T-cell (primary cell): Measurements from ENCODE around the gene SLC35F4. TPM values are rescaled to one million over a fixed set of nuclear protein-coding genes. Genes with fewer than 3 reads are reported as not detected.

Experiments used
- ATAC-seq, 4 experiments: fragments of 200-7000 bp in 3 of 4; fragments of 150-1000 bp in 1 of 4; cut with Tn5 transposase; replicated peaks in 1 of 4; 1 replicate in 3 of 4; 2 replicates in 1 of 4; pipeline ENCODE4 v1.10.0; 2021; ENCODE audit warnings: moderate library complexity in 3 of 4, mild to moderate bottlenecking in 2 of 4, moderate number of reproducible peaks in 1 of 4
- CTCF ChIA-PET, 2 donors: fragments of 300-600 bp; sonication (Branson Sonifier 250); formaldehyde crosslinking; loops; one replicate each; lab custom pipeline; 2022; ENCODE audit warnings: antibody characterized with exemption in 2 of 2; lab: Charles Lee
- POLR2A ChIA-PET, 2 donors: fragments of 300-600 bp; sonication (Branson Sonifier 250); formaldehyde crosslinking; loops; one replicate each; lab custom pipeline; 2022; ENCODE audit warnings: antibody characterized with exemption in 2 of 2; lab: Charles Lee
- DNase-seq, 35 experiments: peaks; one replicate each; pipeline versions ENCODE4 v3.0.0 to v3.0.0-alpha.2; 2013 to 2023
- H3K27ac ChIP-seq: one replicate; pipeline ENCODE4 v1.5.1; 2013; ENCODE audit warnings: low read length
- H3K27me3 ChIP-seq, 2 experiments: replicated peaks in 1 of 2; 1 replicate in 1 of 2; 2 replicates in 1 of 2; pipeline versions ENCODE4 v1.6.1 to v1.7.0; 2013; ENCODE audit warnings: low read length in 1 of 2, mixed read lengths in 1 of 2; ENCODE audit not compliant: control insufficient read depth in 2 of 2, insufficient read depth in 2 of 2; ENCODE audit errors: extremely low read depth in 1 of 2
- H3K36me3 ChIP-seq, 2 donors: 1 replicate in 1 of 2; 2 replicates in 1 of 2; pipeline versions ENCODE4 v1.6.1 to v1.7.0; 2013; ENCODE audit warnings: low read length in 1 of 2; ENCODE audit not compliant: control insufficient read depth in 2 of 2, insufficient read depth in 1 of 2; ENCODE audit errors: extremely low read depth in 1 of 2
- H3K4me1 ChIP-seq, 2 experiments: 1 replicate in 1 of 2; 2 replicates in 1 of 2; pipeline versions ENCODE4 v1.6.1 to v1.7.0; 2013; ENCODE audit warnings: low read length in 2 of 2, mixed read lengths in 1 of 2; ENCODE audit not compliant: insufficient read depth in 2 of 2, control insufficient read depth in 1 of 2; ENCODE audit errors: extremely low read depth in 1 of 2
- H3K4me3 ChIP-seq, 2 donors: 1 replicate in 1 of 2; 2 replicates in 1 of 2; pipeline versions ENCODE4 v1.5.1 to v1.7.0; 2013; ENCODE audit warnings: mild to moderate bottlenecking in 2 of 2, low read length in 1 of 2, moderate library complexity in 1 of 2; ENCODE audit not compliant: control insufficient read depth in 1 of 2; ENCODE audit errors: extremely low read depth in 1 of 2
- H3K9me3 ChIP-seq: 2 replicates; pipeline ENCODE4 v1.7.0; 2013
- H3K27ac Mint-ChIP-seq, 2 donors: one replicate each; pipeline ENCODE4 v1.8.0; 2020 to 2021; ENCODE audit warnings: mild to moderate bottlenecking in 2 of 2, mixed read lengths in 2 of 2
- H3K27me3 Mint-ChIP-seq, 2 donors: one replicate each; pipeline ENCODE4 v1.8.0; 2021 to 2022; ENCODE audit warnings: mixed read lengths in 2 of 2
- H3K36me3 Mint-ChIP-seq: one replicate; pipeline ENCODE4 v1.8.0; 2021; ENCODE audit warnings: mixed read lengths
- H3K4me1 Mint-ChIP-seq, 3 donors: one replicate each; pipeline ENCODE4 v1.8.0; 2020 to 2022; ENCODE audit warnings: mixed read lengths in 3 of 3, mild to moderate bottlenecking in 1 of 3
- H3K4me3 Mint-ChIP-seq, 3 donors: one replicate each; pipeline ENCODE4 v1.8.0; 2020 to 2022; ENCODE audit warnings: mild to moderate bottlenecking in 3 of 3, mixed read lengths in 3 of 3, moderate library complexity in 3 of 3
- H3K9me3 Mint-ChIP-seq, 3 donors: one replicate each; pipeline ENCODE4 v1.8.0; 2020 to 2022; ENCODE audit warnings: mixed read lengths in 3 of 3
- WGBS: methylation state at CpG from one replicate; pipeline ENCODE4 v1.1.5; 2013; ENCODE audit warnings: missing lambda C conversion rate; ENCODE audit not compliant: insufficient coverage; 5-methylcytosine and 5-hydroxymethylcytosine counted together
- total RNA-seq, 35 experiments: library from RNA in 6 of 35; stranded (reverse) in 6 of 35; fragments of 120-200 nt in 1 of 35; gene quantifications; one replicate each; pipeline versions ENCODE4 v1.2.1 to v1.2.4 and lab custom pipeline; 2013 to 2026

SLC35F4 gene
- total RNA-seq, 5 donors from 2014 or later (not counting 1 experiment from before 2014, with no cell fraction given), result not detected

GRCh38 chr14:57657487-57657886, 208.4 kb downstream of the SLC35F4 start:
- H3K9me3 Mint-ChIP-seq, result peaks cover 5 to 10% (median 5%) of the 10 kb centered on the region in 3 donors
- POLR2A ChIA-PET, result no interaction called here
- H3K4me3 Mint-ChIP-seq, result no peak overlapping the region
- Histone ChIP-seq H3K4me1 (no peaks in the 10 kb centered on the region), H3K27ac (no peak overlapping the region), H3K4me3 (no peak overlapping the region), H3K36me3 (no peaks in the 10 kb centered on the region), H3K27me3 (no peaks in the 10 kb centered on the region), H3K9me3 (no peaks in the 10 kb centered on the region)
- no peak overlapping the region for H3K27ac Mint-ChIP-seq
- ATAC-seq (no peak), DNase-seq (no peak)
- CTCF ChIA-PET, result no interaction called here
- no peaks in the 10 kb centered on the region for H3K36me3 Mint-ChIP-seq
- no CpG with 5 or more reads among the region's 5 CpGs for WGBS
- no peaks in the 10 kb centered on the region for H3K4me1 Mint-ChIP-seq
- H3K27me3 Mint-ChIP-seq, result no peaks in the 10 kb centered on the region

DNA sequence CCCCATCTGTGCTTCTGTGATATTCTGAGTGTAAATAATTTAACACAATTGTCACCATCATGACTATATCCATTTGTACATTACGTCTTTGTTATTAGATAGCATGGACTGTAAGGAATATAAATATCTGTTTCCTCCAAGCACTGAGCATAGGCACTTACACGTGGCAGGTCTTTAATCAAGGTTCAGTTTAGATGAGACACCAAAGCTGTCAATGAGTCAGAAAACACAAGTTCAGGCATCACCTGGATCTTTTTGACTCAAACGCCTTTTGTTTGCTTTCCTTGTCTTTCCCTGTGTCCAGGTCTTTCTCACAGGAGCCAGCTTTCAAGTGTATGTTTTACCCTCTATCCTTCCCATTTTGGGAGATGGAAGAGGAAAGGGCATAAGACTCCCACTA, 209.0 kb downstream of the SLC35F4 start:
- Histone ChIP-seq H3K4me3 (no peak overlapping the region), H3K4me1 (no peaks in the 10 kb centered on the region), H3K36me3 (no peaks in the 10 kb centered on the region), H3K27me3 (no peaks in the 10 kb centered on the region), H3K27ac (no peak overlapping the region), H3K9me3 (no peaks in the 10 kb centered on the region)
- Mint-ChIP-seq H3K4me3 (no peak overlapping the region), H3K27ac (no peak overlapping the region), H3K4me1 (no peaks in the 10 kb centered on the region), H3K36me3 (no peaks in the 10 kb centered on the region), H3K9me3 (peaks cover 0 to 7% (median 1%) of the 10 kb centered on the region in 3 donors), H3K27me3 (no peaks in the 10 kb centered on the region)
- ChIA-PET POLR2A (no interaction called here), CTCF (no interaction called here)
- 71% methylated on average over 1 of the region's 3 CpGs for WGBS
- DNase-seq, result no peak
- no peak for ATAC-seq

DNA sequence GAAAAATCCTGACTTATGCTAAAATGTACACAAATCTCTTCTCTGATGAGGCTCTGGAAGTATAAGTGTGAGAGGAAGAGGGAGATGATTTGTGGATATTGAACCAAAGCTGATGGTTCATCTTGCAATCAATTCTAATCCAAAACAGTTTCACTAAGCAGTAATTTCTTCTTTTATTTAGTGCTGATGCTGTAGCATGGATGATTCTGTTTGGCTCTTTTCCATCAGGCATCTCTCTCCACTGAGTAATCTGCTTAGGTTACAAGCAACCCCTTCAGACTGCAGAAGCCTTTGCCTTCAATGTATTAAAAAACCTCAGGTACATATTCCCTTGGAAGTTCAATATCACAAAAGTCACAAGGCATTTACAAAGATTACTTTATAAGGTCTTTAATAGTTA, 213.1 kb downstream of the SLC35F4 start:
- H3K9me3 Mint-ChIP-seq, result peaks cover 0 to 2% (median 1%) of the 10 kb centered on the region in 3 donors
- Histone ChIP-seq H3K9me3 (no peaks in the 10 kb centered on the region), H3K4me3 (no peak overlapping the region), H3K4me1 (no peaks in the 10 kb centered on the region), H3K27ac (no peak overlapping the region), H3K36me3 (no peaks in the 10 kb centered on the region), H3K27me3 (no peaks in the 10 kb centered on the region)
- no peaks in the 10 kb centered on the region for H3K27me3 Mint-ChIP-seq
- no peaks in the 10 kb centered on the region for H3K4me1 Mint-ChIP-seq
- no peak overlapping the region for H3K4me3 Mint-ChIP-seq
- ChIA-PET POLR2A (no interaction called here), CTCF (no interaction called here)
- H3K36me3 Mint-ChIP-seq, result no peaks in the 10 kb centered on the region
- ATAC-seq, result no peak
- DNase-seq, result no peak
- H3K27ac Mint-ChIP-seq, result no peak overlapping the region

DNA sequence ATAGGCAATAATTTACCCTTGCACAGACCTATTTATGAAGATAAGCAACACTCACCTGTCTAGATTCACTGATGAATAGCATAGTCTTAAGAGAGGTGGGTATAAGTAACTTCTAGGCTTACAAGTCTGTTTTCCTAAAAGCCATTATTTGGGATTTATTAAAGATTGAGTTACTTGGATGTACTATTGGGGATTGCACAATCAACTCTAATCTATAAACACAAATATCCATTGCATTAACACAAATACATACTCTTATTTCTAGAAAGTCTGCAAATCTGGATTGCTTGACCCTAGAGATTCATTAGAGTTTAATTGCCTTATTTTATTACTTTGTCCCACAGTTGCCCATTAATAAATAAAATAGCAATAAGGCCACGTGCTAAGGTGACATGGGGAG, 224.1 kb downstream of the SLC35F4 start:
- no peak overlapping the region for H3K4me3 Mint-ChIP-seq
- H3K36me3 Mint-ChIP-seq, result no peaks in the 10 kb centered on the region
- Histone ChIP-seq H3K27me3 (no peaks in the 10 kb centered on the region), H3K9me3 (no peaks in the 10 kb centered on the region), H3K27ac (no peak overlapping the region), H3K4me1 (no peaks in the 10 kb centered on the region), H3K36me3 (no peaks in the 10 kb centered on the region), H3K4me3 (no peak overlapping the region)
- WGBS, result no CpG with 5 or more reads among the region's 1 CpG
- DNase-seq, result no peak
- no peaks in the 10 kb centered on the region for H3K4me1 Mint-ChIP-seq
- peaks cover 2 to 9% (median 6%) of the 10 kb centered on the region in 3 donors for H3K9me3 Mint-ChIP-seq
- H3K27me3 Mint-ChIP-seq, result no peaks in the 10 kb centered on the region
- ATAC-seq, result no peak
- no peak overlapping the region for H3K27ac Mint-ChIP-seq
- POLR2A ChIA-PET, result no interaction called here
- CTCF ChIA-PET, result no interaction called here

GRCh38 chr14:57640036-57640435, 225.9 kb downstream of the SLC35F4 start:
- H3K4me1 Mint-ChIP-seq, result no peaks in the 10 kb centered on the region
- H3K27me3 Mint-ChIP-seq, result no peaks in the 10 kb centered on the region
- POLR2A ChIA-PET, result no interaction called here

DNA sequence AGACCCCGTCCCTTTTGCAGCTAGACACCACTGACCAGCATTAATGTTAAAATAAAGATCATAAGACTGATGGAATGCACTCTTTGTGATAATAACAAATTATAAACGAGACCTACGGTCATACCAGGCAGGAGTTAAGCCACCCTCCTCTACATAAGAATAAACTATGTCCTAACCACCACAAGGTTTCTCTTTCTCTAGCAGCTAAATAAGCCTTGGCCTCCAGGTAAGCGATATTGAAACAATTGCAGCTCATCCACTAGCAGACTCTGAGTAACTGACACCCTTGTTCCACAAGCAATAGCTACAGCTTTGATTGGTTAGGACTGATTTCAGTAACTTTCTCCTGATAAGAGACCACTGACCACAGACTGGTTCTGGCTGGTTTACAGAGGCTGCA, 228.0 kb downstream of the SLC35F4 start:
- Mint-ChIP-seq H3K9me3 (peaks cover 0 to 13% (median 0%) of the 10 kb centered on the region in 3 donors), H3K36me3 (no peaks in the 10 kb centered on the region), H3K4me3 (no peak overlapping the region), H3K27me3 (no peaks in the 10 kb centered on the region), H3K27ac (no peak overlapping the region), H3K4me1 (no peaks in the 10 kb centered on the region)
- POLR2A ChIA-PET, result no interaction called here
- no peaks in the 10 kb centered on the region for H3K27me3 ChIP-seq
- no peak for DNase-seq
- ATAC-seq, result no peak
- CTCF ChIA-PET, result no interaction called here
- no peaks in the 10 kb centered on the region for H3K4me1 ChIP-seq
- no peaks in the 10 kb centered on the region for H3K9me3 ChIP-seq
- H3K4me3 ChIP-seq, result no peak overlapping the region
- no peak overlapping the region for H3K27ac ChIP-seq
- WGBS, result 53% methylated on average over 2 of the region's 4 CpGs
- no peaks in the 10 kb centered on the region for H3K36me3 ChIP-seq

More at GRCh38 chr14:57640036-57640435, 225.9 kb downstream of the SLC35F4 start:
- CTCF ChIA-PET, result no interaction called here
- Histone ChIP-seq H3K36me3 (no peaks in the 10 kb centered on the region), H3K4me3 (no peak overlapping the region), H3K27me3 (no peaks in the 10 kb centered on the region), H3K9me3 (no peaks in the 10 kb centered on the region), H3K4me1 (no peaks in the 10 kb centered on the region), H3K27ac (no peak overlapping the region)
- DNase-seq (no peak), ATAC-seq (no peak)
- no peaks in the 10 kb centered on the region for H3K36me3 Mint-ChIP-seq
- H3K27ac Mint-ChIP-seq, result no peak overlapping the region
- H3K4me3 Mint-ChIP-seq, result no peak overlapping the region
- peaks cover 0 to 3% (median 2%) of the 10 kb centered on the region in 3 donors for H3K9me3 Mint-ChIP-seq

GRCh38 chr14:57634335-57634734, 231.6 kb downstream of the SLC35F4 start:
- H3K36me3 ChIP-seq, result no peaks in the 10 kb centered on the region
- Mint-ChIP-seq H3K9me3 (peaks cover 0 to 10% (median 4%) of the 10 kb centered on the region in 3 donors), H3K27ac (no peak overlapping the region), H3K4me1 (no peaks in the 10 kb centered on the region), H3K36me3 (no peaks in the 10 kb centered on the region), H3K4me3 (no peak overlapping the region), H3K27me3 (no peaks in the 10 kb centered on the region)
- POLR2A ChIA-PET, result no interaction called here
- ATAC-seq, result no peak
- H3K9me3 ChIP-seq, result no peaks in the 10 kb centered on the region
- WGBS, result 0% methylated on average over 1 of the region's 2 CpGs
- no peak overlapping the region for H3K27ac ChIP-seq
- H3K4me1 ChIP-seq, result no peaks in the 10 kb centered on the region
- DNase-seq, result no peak
- CTCF ChIA-PET, result no interaction called here
- no peak overlapping the region for H3K4me3 ChIP-seq
- no peaks in the 10 kb centered on the region for H3K27me3 ChIP-seq
